HG02571 (cell line): ENCODE data around the gene LSM14A.
"Not testable (repeated sequence)": the region's sequence is repeated elsewhere in the genome, so short reads cannot be mapped to it uniquely, and the experiment has no call there.

ENCODE experiments used
- ATAC-seq: cut with Tn5 transposase; IDR thresholded peaks from one replicate; pipeline ENCODE4 v1.9.1; 2021; ENCODE audit warnings: mild to moderate bottlenecking, moderate library complexity; ENCODE audit not compliant: unreplicated experiment

Gene LSM14A

DNA sequence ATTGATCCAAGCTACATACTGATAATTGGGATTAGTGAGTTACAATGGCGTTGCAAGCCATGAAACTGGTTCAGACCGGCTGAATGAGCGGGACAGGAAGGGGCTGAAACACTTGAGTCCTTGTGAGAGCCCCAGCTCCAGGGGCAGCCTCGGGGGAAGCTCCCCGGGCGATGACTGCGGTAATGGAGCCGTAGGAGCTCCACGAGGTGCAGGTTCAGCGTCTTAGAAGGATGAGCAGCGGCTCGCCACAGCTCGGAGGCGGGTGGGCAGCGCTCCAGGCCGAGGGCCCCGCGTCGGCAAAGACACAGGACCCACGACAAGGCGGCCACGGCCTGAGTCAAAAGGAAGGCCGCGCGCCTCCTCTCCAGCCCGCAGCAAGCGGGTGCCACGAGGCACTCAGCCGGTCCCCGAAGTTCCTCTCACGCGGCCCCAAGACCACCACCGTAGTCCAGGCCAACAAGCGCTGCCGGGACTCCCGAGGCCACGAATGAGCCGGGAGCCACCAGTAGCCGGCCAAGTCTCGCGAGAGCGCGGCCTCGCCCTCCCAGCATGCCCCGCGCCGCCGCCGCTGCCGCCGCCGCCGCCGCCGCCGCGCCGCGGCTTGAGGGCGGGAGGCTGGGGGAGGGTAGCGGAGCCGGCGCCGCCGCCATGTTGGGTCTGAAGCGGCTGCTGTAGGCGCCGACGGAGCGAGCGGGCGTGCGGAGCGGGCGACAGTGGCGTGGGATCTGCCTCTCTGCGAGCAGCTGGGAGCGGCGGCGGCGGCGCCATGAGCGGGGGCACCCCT, at the start of gene LSM14A:
Gene LSM14A, plus strand, starts transcription at position 628 of the 784 bp plus-strand sequence. Its CDS starts 139 bp downstream, at position 767.
- ATAC-seq = peak; percentile 62

DNA sequence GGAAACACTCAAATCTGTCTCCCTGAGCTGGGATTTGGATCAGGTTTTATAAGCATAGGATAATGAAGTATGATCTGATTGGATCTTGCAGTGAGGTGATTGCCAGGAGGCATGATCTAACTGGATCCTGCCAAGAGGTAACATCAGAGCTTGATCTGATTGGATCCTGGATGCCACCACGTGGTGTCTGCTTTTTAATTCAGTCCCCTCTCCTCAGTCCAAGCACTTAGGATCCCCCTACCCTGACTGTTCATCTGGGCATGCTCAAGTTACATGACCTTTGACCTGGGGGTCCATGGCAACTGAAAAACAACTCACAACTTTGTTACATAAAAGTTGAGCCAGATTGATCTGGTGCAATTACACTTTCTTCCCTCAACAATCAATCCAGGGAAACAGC, 47.5 kb upstream of the LSM14A start:
- no peak for ATAC-seq

DNA sequence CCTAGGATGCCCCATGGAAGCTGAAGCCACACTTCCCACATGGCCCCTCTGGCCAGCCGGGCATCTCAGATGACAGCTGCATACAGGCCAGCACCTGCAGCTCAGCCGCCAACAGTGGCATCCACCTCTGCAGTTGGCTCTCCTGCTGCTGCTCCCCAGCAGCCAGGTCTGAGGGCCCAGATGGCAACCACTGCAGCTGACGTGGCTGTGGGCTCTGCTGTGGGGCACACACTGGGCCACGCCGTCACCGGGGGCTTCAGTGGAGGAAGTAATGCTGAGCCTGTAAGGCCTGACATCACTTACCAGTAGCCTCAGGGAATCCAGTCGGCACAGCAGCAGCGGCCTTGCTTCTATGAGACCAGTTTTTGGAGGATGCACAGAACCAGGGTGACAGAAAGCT, 45.3 kb upstream of the LSM14A start:
- no peak for ATAC-seq

DNA sequence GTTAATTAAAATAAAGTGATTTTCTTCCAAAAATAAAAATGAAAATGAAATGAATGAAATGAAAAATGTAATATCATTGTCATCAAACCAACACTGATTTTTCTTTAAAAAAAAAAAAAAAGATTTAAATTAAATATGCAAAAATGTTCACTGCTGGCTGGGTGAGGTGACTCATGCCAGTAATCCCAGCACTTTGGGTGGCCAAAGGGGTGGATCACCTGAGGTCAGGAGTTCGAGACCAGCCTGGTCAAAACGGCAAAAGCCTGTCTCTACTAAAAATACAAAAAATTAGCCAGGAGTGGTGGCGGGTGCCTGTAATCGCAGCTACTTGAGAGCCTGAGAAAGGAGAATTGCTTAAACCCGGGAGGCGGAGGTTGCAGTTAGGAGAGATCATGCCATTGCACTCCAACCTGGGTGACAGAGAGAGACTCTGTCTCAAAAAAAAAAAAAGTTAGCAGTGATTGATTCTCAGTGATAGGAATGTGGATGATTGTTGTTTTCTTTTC, 44.6 kb upstream of the LSM14A start:
- no peak for ATAC-seq

DNA sequence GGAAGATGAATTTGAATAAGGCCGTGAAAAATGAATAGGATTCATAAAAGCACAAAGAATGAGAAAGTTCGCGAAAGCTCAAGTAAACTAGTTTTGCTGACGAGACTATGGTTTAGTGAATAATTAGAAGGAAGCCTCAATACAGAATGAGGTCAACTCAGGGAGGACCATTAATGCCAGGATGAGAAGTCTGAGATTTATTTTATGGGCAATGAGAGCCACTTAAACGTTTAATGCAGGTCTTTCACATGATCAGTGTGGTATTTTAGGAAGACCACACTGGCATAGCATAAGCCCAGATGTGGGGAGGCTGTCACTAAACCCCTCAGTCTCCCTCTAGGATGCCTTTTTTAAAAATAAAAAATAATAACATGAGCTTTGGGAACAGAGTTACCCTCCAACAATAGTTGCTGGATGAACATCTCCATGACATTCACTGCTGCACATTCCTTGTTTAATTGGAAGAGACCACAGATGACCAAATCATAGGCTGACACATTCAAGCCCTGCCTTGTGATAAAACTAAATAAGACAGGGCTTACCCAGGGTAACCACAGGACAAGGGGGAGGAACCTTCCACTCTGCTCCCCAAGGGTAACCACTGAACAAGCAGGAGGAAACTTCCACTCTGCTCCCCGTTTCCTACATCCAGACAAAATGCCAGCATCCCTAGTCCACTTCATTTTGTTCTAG, 43.6 kb upstream of the LSM14A start:
- ATAC-seq = no peak

DNA sequence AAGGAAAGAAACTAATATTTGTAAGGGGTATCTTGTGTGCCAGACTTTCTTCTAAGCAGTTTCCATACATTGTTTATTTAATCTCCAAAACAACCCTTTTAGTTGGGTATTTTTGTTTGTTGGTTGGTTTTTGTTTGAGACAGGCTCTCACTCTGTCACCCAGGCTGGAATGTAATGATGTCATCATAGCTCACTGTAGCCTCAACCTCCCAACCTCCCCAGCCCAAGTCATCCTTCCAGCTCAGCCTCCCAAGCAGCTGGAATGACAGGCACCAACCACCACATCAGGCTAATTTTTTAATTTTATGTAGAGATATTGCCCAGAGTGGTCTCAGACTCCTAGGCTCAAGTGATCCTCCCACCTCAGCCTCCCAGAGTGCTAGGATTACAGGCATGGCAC, 41.2 kb upstream of the LSM14A start:
- ATAC-seq = no peak

DNA sequence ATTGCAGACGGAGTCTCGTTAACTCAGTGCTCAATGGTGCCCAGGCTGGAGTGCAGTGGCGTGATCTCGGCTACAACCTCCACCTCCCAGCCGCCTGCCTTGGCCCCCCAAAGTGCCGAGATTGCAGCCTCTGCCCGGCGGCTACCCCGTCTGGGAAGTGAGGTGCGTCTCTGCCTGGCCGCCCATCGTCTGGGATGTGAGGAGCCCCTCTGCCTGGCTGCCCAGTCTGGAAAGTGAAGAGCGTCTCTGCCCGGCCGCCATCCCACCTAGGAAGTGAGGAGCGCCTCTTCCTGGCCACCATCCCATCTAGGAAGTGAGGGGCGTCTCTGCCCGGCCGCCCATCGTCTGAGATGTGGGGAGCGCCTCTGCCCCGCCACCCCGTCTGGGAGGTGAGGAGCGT, 40.2 kb upstream of the LSM14A start:
- ATAC-seq = not testable (repeated sequence)

DNA sequence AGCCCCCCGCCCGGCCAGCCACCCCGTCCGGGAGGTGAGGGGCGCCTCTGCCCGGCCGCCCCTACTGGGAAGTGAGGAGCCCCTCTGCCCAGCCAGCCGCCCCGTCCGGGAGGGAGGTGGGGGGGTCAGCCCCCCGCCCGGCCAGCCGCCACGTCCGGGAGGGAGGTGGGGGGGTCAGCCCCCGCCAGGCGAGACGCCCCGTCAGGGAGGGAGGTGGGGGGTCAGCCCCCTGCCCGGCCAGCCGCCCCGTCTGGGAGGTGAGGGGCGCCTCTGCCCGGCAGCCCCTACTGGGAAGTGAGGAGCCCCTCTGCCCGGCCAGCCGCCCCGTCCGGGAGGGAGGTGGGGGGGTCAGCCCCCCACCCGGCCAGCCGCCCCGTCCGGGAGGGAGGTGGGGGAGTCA, 39.6 kb upstream of the LSM14A start:
- ATAC-seq = not testable (repeated sequence)

DNA sequence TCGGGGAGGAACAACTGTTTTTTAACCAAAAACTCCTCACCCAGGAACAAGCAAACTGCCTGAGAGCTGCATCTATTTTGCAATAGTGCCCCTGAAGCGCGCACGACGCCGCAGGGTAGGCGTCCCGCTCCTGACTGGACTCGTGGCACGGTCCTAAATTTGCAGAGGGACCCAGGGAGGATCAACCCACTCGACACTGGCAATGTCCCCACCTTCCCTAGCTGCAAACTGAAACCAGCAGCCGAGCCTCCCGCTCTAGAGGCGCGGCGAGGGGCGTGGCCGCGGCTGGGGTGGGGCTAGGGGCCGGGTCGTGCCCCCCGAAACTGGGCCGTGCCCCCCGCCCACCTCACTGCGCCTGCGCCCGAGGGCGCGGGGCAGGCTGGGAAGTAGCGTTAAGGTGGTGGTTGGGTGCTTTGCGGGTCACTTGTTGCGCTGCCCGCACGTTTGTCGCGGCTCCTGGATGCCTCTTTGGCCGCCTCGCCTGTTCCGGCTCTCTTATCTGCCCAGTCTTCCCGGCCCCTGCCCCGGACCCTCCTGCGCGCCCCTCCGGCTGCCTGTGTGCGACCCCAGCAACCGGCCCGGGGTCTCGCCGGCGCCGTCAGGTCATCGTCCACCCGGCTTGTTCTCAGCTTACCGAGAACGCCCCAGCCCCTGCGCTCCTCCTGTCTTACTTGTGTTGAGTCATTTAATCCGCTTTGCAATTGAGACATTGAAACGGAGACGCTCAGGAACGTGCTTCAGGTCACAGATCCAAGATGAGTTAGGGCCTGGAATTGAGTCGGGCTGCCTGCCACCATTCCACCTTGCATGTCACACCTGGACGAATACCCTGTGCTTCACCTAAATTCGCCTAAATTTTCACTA, 37.9 kb upstream of the LSM14A start:
- ATAC-seq = peak; percentile 89

DNA sequence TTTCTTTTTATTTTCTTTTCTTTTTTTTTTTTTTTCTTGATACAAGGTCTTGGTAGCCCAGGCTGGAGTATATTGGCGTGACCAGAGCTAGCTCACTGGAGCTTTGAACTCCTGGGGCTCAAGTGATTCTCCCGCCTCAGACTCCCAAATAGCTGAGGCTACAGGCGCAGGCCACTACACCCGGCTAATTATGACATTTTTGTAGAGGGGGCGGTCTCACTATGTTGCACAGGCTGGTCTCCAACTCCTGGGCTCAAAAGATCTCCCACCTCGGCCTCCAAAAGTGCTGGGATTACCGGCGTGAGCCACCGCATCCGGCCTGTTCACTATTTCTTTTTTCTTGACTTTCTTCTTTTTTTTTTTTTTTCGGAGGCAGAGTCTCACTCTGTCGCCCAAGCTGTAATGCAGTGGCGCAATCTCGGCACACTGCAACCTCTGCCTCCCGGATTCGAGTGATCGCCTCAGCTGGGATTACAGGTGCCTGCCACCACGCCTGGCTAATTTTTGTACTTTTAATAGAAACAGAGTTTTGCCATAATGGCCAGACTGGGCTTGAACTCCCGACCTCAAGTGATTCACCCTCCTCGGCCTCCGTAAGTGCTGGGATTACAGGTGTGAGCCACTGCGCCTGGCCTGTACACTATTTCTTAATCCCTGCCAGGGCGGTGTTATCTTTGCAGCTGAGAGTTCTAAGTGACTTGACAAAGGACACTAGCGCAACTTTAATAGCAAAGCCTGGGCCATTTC, 37.1 kb upstream of the LSM14A start:
- ATAC-seq = no peak

DNA sequence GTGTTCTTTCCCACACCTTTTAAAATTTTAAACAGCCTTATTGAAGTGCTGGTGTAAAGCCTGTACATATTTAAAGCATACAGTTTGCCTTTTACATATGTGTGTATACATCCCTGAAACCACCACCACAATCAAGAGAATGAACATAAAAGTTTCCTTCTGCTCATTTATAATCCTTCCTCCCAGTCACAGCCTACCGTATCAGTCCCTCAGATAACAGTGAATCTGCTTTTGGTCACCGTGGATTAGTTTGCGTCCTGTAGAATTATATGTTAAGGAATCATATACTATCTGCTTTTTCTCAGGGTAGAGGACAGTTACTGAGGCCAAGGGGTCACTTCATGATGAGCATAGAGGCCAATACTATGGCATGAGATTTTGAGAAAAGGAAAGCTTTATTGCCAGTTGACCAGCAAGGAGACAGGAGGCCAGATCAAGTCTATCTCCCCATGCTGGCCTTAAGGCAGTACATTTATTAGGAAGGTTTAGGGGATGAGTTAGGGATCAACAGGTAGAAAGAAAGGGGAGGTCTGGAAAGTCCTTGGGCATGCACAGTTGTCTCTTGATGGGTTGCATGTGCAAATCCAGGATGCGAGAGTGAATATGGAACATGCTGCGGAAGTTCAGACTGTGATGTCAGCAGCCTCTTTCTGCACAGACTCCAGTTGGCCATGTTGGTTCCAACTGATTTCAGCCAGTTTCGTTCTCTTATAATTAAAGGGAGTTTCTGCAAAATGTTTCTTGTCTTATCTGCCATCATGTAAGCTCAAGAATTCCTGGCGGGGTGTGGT, 36.3 kb upstream of the LSM14A start:
- ATAC-seq = no peak

DNA sequence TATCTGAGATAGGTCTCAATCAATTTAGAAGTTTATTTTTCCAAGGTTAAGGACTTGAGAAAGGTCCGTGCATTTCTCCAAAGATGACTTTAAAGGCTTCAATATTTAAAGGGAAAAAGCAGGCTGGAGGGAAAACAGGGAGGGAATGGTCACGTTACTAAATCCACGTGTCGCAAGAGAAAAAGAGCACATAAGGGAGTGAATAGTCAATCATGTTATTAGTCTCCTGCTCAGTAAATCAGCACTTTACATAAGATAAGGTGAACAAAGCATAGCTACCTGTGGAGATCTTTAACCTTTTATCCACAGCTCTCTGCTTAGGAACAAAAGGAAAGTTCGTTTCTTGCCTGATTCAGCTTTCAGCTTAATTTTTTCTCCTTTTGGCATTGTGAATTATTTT, 31.3 kb upstream of the LSM14A start:
- no peak for ATAC-seq

DNA sequence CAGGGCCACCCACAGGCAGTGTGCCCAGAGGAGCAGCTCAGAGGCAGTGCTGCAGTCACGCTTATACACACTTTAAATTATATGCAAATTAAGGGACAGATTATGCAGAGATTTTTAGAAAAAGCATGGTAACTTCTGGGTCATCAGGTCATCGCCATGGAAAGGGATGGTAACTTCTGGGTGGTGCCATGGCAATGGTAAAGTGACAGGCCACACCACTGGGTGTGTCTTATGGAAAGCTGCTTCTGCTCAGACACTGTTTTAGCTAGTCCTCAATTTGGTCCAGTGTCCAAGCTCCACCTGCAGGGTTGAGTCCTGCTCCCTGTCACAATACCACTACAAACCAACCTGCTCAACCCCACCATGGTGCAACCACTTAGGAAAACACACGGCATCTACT, 29.9 kb upstream of the LSM14A start:
- no peak for ATAC-seq

DNA sequence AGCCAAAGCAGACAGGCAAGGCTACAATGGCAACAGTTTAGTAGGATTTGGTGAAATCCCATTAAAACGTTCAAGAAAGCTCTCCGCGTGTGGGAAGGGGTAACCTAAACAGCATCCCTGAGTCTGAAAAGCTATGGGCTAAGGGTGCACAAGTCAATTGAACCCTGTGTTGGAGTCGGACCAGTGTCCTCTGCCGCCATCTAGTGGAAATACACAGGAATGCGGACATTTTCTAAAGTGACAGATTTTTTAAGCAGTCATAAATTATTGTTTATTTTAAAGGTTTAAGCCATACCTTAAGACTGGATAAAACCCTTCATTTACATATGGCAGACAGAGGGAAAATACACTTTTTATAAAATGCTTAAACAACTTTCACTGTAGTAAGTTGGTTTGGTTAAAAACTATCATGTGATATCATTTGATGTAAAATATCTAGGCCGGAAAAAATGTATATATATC, 26.5 kb upstream of the LSM14A start:
- no peak for ATAC-seq

DNA sequence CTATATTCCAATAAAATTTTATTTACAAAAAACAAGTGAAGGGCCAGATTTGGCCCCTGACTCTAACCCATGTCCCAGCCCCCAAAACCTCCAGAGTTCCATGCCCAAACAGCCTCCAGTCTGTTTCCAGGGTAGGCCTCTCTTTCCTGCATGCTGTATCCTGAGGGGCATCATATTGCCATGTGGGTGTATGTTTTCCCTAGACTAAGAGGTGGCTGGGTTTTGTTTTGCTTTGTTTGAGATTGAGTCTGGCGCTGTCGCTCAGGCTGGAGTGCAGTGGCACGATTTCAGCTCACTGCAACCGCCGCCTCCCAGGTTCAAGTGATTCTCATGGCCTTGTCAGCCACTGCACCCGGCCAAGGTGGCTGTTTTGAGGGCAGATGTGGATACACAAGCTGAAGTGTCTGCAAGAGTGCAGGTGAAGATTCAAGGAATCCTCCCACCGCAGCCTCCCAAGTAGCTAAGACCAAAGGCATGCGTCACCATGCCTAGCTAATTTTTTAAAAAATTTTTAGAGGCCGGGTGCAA, 23.6 kb upstream of the LSM14A start:
- ATAC-seq = no peak

DNA sequence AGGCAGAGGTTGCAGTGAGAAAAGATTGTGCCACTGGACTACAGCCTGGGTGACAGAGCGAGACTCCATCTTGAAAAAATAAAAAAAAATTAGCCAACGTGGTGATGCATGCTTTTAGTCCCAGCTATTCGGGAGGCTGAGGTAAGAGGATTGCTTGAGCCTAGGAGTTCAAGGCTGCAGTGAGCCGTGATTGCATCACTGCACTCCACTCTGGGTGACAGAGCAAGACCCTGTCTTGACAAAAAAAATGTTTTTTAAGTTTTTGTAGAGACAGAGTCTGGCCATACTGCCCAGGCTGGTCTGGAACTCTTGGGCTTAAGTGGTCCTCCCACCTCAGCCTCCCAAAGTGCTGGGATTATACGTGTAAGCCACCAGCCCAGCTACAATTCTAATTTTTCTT, 22.4 kb upstream of the LSM14A start:
- ATAC-seq = no peak

DNA sequence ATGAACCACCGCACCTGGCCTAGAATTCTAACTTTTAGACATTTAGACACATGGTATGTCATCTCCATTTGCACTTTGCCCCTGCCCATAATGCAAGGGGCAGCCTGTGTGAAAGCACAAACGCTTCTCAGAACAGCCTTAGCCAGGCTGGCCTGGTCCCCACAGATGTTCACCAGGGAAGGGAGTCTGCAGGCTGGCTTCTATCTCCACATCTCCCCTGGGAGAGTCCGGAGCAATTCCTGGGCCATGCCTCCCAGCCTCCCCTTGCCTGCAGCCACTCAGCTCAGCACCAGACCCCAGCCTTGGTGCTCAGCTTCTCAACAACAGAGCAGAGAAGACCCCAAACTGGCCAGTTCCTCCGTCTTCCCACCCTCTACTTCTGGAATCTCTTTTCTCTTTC, 21.7 kb upstream of the LSM14A start:
- ATAC-seq = no peak

DNA sequence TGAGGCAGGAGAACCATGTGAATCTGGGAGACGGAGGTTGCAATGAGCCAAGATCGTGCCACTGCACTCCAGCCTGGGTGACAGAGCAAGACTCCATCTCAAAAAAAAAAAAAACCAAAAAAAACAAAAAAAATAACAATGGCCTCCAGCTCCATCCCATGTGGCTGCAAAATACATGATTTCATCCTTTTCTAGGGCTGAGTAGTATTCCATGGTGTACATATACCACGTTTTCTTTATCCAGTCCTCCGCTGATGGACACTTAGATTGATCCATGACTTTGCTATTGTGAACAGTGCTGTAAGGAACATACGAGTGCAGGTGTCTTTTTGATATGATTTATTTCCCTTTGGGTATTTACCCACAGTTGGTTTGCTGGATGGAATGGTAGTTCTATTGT, 20.9 kb upstream of the LSM14A start:
- ATAC-seq = no peak

DNA sequence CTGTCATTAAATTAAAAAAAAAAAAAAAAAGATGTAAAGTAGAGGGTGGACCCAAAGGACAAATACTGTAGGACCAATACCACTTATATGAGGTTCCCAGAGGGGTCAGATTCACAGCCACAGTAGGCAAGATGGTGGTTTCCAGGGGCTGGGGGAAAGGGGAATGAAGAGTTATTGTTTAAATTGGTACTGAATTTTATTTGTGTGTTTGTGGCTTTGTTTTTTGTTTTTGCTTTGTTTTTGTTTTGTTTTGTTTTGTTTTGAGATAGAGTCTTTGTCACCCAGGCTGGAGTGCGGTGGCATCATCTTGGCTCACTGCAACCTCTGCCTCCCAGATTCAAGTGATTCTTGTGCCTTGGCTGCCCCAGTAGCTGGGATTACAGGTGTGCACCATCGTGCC, 17.9 kb upstream of the LSM14A start:
- no peak for ATAC-seq

DNA sequence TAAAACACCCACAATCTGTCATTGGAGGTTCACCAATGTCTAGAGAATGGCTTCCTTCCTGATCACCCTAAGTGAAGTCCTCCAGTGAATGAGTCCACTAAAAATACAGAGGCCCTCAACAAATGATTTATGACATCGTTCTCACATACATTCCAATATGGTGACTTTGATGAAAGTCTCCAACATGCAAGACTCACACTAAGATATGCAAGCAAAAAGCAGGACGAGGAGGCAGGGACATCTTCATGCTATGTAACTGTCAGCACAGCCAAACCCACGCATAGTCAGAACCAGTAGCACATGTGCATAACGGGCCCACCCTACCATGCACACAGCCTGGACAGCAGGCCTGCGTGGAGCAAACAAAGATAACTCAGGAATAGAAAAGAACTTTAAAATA, 16.6 kb upstream of the LSM14A start:
- no peak for ATAC-seq
